Kidney epithelial cell (primary cell): ENCODE measurements around the gene NOSIP. TPM values are rescaled to one million over a fixed set of nuclear protein-coding genes. Genes with fewer than 3 reads are reported as not detected.

ENCODE experiments used
- DNase-seq: peaks from one replicate; pipeline ENCODE4 v3.0.0-alpha.2; 2010; ENCODE audit warnings: low read depth
- H3K27me3 ChIP-seq: 2 replicates; pipeline ENCODE4 v1.6.0; 2011; ENCODE audit warnings: low read length; ENCODE audit not compliant: control insufficient read depth, insufficient read depth
- H3K36me3 ChIP-seq: 2 replicates; pipeline ENCODE4 v1.5.1; 2011; ENCODE audit warnings: low read length; ENCODE audit not compliant: control insufficient read depth, insufficient read depth
- H3K4me3 ChIP-seq: 2 replicates; pipeline ENCODE4 v1.5.1; 2011; ENCODE audit warnings: low read depth, mild to moderate bottlenecking, control low read depth, low read length
- CTCF ChIP-seq: IDR thresholded peaks from 2 replicates; pipeline ENCODE4 v1.5.1; 2011; ENCODE audit warnings: mild to moderate bottlenecking, moderate library complexity, low read length, control low read depth, inconsistent platforms; ENCODE audit not compliant: insufficient read depth, poor library complexity, severe bottlenecking
- total RNA-seq: library from RNA; depleted of rRNA; stranded (reverse); fragments of >200 nt; gene quantifications from 2 replicates; pipeline ENCODE4 v1.2.3, GENCODE V29; 2015

Gene NOSIP
- total RNA-seq, 1 donor from 2014 or later: 91.4 TPM

GRCh38 chr19:49590071-49590970, 10.0 kb upstream of the NOSIP start:
- Histone ChIP-seq H3K4me3 (peak overlapping the region; percentile 52), H3K27me3 (no peaks in the 10 kb centered on the region), H3K36me3 (peaks cover 3% of the 10 kb centered on the region)
- peak; percentile 91 for DNase-seq
- TF ChIP-seq CTCF: no peak

DNA sequence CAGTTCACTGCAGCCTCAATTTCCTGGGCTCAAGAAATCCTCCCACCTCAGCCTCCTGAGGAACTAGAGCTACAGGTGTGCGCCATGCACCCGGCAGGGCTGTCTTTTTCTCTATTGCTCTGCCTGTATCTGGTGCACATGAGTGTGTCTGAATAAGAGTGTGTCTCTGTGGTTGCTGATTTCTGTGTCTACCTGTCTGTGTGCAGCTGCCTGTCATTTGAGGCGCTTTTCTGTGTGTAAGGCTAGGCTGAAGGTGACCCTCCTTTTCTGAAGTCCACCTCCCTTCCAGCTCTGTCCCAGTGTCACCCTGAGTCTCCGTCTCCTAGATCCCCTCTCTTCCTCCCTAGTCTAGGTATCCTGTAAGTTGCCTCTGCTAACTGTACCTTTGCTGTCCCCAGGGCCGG, 9.1 kb upstream of the NOSIP start:
- Histone ChIP-seq H3K4me3 (no peak overlapping the region), H3K27me3 (no peaks in the 10 kb centered on the region), H3K36me3 (peaks cover under 1% of the 10 kb centered on the region)
- TF ChIP-seq CTCF: no peak
- no peak for DNase-seq

GRCh38 chr19:49588365-49589122, 8.2 kb upstream of the NOSIP start:
- H3K27me3 ChIP-seq: no peaks in the 10 kb centered on the region
- no peak for DNase-seq
- no peaks in the 10 kb centered on the region for H3K36me3 ChIP-seq
- no peak overlapping the region for H3K4me3 ChIP-seq
- TF ChIP-seq CTCF: no peak

GRCh38 chr19:49587227-49587626, 6.9 kb upstream of the NOSIP start:
- H3K27me3 ChIP-seq: no peaks in the 10 kb centered on the region
- TF ChIP-seq CTCF: no peak
- H3K36me3 ChIP-seq: no peaks in the 10 kb centered on the region
- DNase-seq: no peak
- H3K4me3 ChIP-seq: no peak overlapping the region

DNA sequence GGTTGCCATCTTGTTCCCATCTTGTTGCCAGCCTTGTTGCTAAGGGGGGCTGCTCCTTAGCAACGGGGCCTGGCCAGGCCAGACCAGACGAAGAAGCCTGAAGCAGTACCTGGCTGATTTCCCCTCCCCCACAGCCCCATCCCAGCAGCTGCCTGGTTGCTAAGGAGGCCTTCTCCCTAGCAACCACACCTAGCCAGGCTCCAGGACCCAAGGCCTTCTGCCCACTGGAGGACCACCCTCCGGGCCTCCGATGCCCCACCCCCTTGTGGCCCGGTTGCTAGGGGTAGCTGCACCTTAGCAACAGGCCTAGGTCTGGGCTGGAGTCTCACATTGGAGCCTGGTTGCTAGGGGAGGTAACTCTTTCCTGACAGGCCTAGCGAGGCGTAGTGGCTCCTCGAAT, 4.7 kb upstream of the NOSIP start:
- no peaks in the 10 kb centered on the region for H3K36me3 ChIP-seq
- TF ChIP-seq CTCF: no peak
- H3K27me3 ChIP-seq: no peaks in the 10 kb centered on the region
- H3K4me3 ChIP-seq: no peak overlapping the region
- DNase-seq: no peak

GRCh38 chr19:49583239-49583638, 2.9 kb upstream of the NOSIP start:
- no peak overlapping the region for H3K4me3 ChIP-seq
- H3K27me3 ChIP-seq: no peaks in the 10 kb centered on the region
- no peaks in the 10 kb centered on the region for H3K36me3 ChIP-seq
- DNase-seq: no peak
- no peak for TF ChIP-seq CTCF
